ENCODE measurements around the gene GPR157. TPM values are rescaled to one million over a fixed set of nuclear protein-coding genes. Genes with fewer than 3 reads are reported as not detected.

Gene GPR157
- polyA plus RNA-seq, 2 of the 4 experiments (the other 2 are of a cell fraction): 3.6 to 4.7 TPM

- Histone ChIP-seq H3K4me2 (no peak overlapping the region), H3K4me3 (no peak overlapping the region), H3K9me3 (no peaks in the 10 kb centered on the region), H3K27ac (no peak overlapping the region), H3K4me1 (peaks cover 11% of the 10 kb centered on the region)
- 85% methylated on average over 6 of the region's 7 CpGs for WGBS (ENCODE audit: missing lambda C conversion rate)
- CTCF ChIA-PET: interaction anchor here (1.0 to 2.3 kb wide), 6 partner anchors 11 to 200 kb away, joined by 3 to 8 read pairs (median 4); partner anchors contain the start of gene GPR157
- POLR2A ChIA-PET: interaction anchor here (0.5 kb wide), 1 partner anchor 133 kb away, joined by 3 read pairs; no protein-coding TSS in a partner anchor
- DNase-seq (ENCODE audit: low read depth in 1 of 2, low spot score in 1 of 2) (no peak), ATAC-seq (no peak), FAIRE-seq (no peak)
- no peak for TF ChIP-seq RNF2 (IDR thresholded peaks at IDR 0.05; ENCODE audit: borderline replicate concordance, low read depth)
- no peak for TF ChIP-seq HOXB5 (CRISPR knock-in tag; IDR thresholded peaks at IDR 0.05)
- no peak for TF ChIP-seq CEBPB (IDR thresholded peaks at IDR 0.05)
- TF ChIP-seq, protein P1, sequence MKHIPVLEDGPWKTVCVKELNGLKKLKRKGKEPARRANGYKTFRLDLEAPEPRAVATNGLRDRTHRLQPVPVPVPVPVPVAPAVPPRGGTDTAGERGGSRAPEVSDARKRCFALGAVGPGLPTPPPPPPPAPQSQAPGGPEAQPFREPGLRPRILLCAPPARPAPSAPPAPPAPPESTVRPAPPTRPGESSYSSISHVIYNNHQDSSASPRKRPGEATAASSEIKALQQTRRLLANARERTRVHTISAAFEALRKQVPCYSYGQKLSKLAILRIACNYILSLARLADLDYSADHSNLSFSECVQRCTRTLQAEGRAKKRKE (CRISPR knock-in tag; IDR thresholded peaks at IDR 0.05; ENCODE audit: low read depth): no peak
- TF ChIP-seq MAZ (IDR thresholded peaks at IDR 0.05; ENCODE audit: borderline replicate concordance, low read depth, low read length): no peak
- no peak for TF ChIP-seq BCL3 (IDR thresholded peaks at IDR 0.05)
- TF ChIP-seq, protein P2, sequence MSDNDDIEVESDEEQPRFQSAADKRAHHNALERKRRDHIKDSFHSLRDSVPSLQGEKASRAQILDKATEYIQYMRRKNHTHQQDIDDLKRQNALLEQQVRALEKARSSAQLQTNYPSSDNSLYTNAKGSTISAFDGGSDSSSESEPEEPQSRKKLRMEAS (IDR thresholded peaks at IDR 0.05): no peak
- no peak for TF ChIP-seq REST (IDR thresholded peaks at IDR 0.05)
- TF ChIP-seq RAD21 (conservative IDR thresholded peaks at IDR 0.05 in 1 of 2, IDR thresholded peaks at IDR 0.05 in 1 of 2): no peak
- no peak for TF ChIP-seq EHF (CRISPR knock-in tag; IDR thresholded peaks at IDR 0.05)
- no peak for TF ChIP-seq CBX2 (IDR thresholded peaks at IDR 0.05; ENCODE audit: borderline replicate concordance, low read depth)
These were observed 10.7 kb downstream of the GPR157 start for GRCh38 chr1:9118186-9118585.

DNA sequence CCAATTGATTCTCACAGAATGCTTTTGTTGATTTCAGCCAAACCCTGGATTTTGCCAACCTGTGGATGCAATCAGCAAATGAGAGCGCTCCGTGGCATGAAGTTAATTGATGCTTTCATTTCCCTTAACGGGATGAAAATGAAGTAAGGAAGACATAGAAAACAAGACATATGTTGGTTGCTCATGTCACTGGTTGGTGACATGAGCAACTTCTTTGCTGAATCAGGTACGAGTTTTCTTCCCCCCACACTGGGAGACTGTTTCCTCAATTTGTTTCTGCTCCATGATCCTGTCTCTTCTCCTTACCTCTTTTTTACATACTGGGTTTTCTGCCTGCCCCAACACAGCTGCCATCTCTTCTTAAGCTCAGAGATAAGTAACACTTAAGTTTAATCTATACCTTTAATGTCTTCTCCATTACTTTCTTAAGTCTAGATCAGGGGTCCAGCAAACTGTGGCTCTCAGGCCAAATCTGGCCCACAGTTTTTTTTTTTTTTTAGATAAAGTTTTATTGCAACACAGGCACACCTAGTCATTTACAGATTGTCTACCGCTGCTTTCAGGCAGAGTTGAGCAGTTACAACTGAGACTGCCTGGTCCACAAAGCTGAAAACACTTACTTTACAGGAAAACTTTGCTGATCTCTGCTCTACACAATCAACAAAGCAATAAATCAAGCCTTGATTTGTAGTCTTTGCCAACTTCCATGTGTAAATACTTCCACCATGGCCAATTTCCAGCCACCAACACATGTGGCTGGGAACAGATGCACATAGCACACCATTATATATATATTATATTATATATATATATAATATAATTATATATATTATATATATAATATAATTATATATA lies 13.3 kb downstream of the GPR157 start:
- 86% methylated on average over 5 of the region's 5 CpGs for WGBS (ENCODE audit: missing lambda C conversion rate)
- ChIA-PET POLR2A (no interaction called here), CTCF (interaction anchor here (1.9 to 2.3 kb wide), 2 partner anchors 14 to 81 kb away, joined by 6 read pairs; no protein-coding TSS in a partner anchor)
- Histone ChIP-seq H3K4me2 (no peak overlapping the region), H3K9me3 (no peaks in the 10 kb centered on the region), H3K4me3 (no peak overlapping the region), H3K27ac (no peak overlapping the region), H3K4me1 (peaks cover 23% of the 10 kb centered on the region)
- TF ChIP-seq HES2 (IDR thresholded peaks at IDR 0.05): no peak
- DNase-seq (ENCODE audit: low read depth in 1 of 2, low spot score in 1 of 2): no peak
- FAIRE-seq: no peak
- ATAC-seq: no peak
